Thyroid gland (tissue), 4 donors: ENCODE data around the gene ALOXE3.

ENCODE experiments used
- CTCF ChIP-seq, 6 experiments: fragments of 200-600 bp in 3 of 6; fragments of 450-650 bp in 3 of 6; sonication (generic) in 3 of 6; IDR thresholded peaks; one replicate each; pipeline ENCODE4 v1.5.1; 2016 to 2019; ENCODE audit warnings: antibody characterized with exemption in 6 of 6, mild to moderate bottlenecking in 2 of 6, inconsistent platforms in 1 of 6, moderate library complexity in 1 of 6
- POLR2A ChIP-seq, 2 donors: fragments of 450-650 bp; IDR thresholded peaks; one replicate each; pipeline ENCODE4 v1.6.1; 2017; ENCODE audit warnings: antibody characterized with exemption in 2 of 2, mild to moderate bottlenecking in 2 of 2, moderate library complexity in 1 of 2

GRCh38 chr17:8147141-8147804 lies 29.0 kb upstream of the ALOXE3 start:
- TF ChIP-seq CTCF (IDR thresholded peaks at IDR 0.05) (no peak), POLR2A (IDR thresholded peaks at IDR 0.05) (no peak)
